Spinal cord (tissue), 10 donors: ENCODE measurements around the gene DLG2. TPM values are rescaled to one million over a fixed set of nuclear protein-coding genes. Genes with fewer than 3 reads are reported as not detected.
"Not testable (repeated sequence)": the region's sequence is repeated elsewhere in the genome, so short reads cannot be mapped to it uniquely, and the experiment has no call there.

Experiments used
- DNase-seq, 6 donors: peaks; one replicate each; pipeline versions ENCODE4 v3.0.0 to v3.0.0-alpha.2; 2013 to 2015; ENCODE audit warnings: low spot score in 6 of 6, low read depth in 4 of 6
- H3K27ac ChIP-seq: one replicate; pipeline ENCODE4 v1.5.1; 2013; ENCODE audit warnings: low read depth, low read length, control low read depth
- H3K27me3 ChIP-seq: one replicate; pipeline ENCODE4 v1.6.1; 2013; ENCODE audit warnings: low read length; ENCODE audit not compliant: control insufficient read depth, insufficient read depth
- H3K36me3 ChIP-seq: one replicate; pipeline ENCODE4 v1.6.1; 2013; ENCODE audit warnings: low read length; ENCODE audit not compliant: control insufficient read depth, insufficient read depth
- H3K4me1 ChIP-seq: one replicate; pipeline ENCODE4 v1.6.1; 2013; ENCODE audit warnings: low read length; ENCODE audit not compliant: control insufficient read depth, insufficient read depth
- H3K4me3 ChIP-seq: one replicate; pipeline ENCODE4 v1.5.1; 2013; ENCODE audit warnings: low read depth, low read length, control low read depth
- H3K9me3 ChIP-seq: one replicate; pipeline ENCODE4 v1.6.1; 2013; ENCODE audit warnings: low read length; ENCODE audit not compliant: control insufficient read depth, insufficient read depth
- WGBS: methylation state at CpG from one replicate; pipeline ENCODE4 v1.1.5; 2013; ENCODE audit warnings: missing lambda C conversion rate; ENCODE audit not compliant: insufficient coverage; 5-methylcytosine and 5-hydroxymethylcytosine counted together
- polyA plus RNA-seq, 2 donors: library from polyadenylated mRNA; unstranded; fragments of 120-200 nt; gene quantifications; one replicate each; pipeline ENCODE4 v1.2.1, GENCODE V29; 2013; ENCODE audit not compliant: insufficient read length in 2 of 2
- total RNA-seq, 2 donors: library from RNA; depleted of rRNA in 1 of 2; stranded (reverse); fragments of 120-200 nt in 1 of 2; fragments of >200 nt in 1 of 2; gene quantifications; one replicate each; pipeline versions ENCODE4 v1.2.3 to v1.2.4, GENCODE V29; 2013 to 2014
- donor health status: healthy.

Gene DLG2
- total and polyA plus RNA-seq, 4 donors, result 37.7 to 111 (median 49.0) TPM

- no peaks in the 10 kb centered on the region for H3K4me1 ChIP-seq
- peak in 4 of 6 donors; percentile 58 to 92 (median 81) for DNase-seq
- WGBS, result under 1% methylated on average over 71 of the region's 73 CpGs
- H3K9me3 ChIP-seq, result no peaks in the 10 kb centered on the region
- no peaks in the 10 kb centered on the region for H3K36me3 ChIP-seq
- no peaks in the 10 kb centered on the region for H3K27me3 ChIP-seq
- H3K27ac ChIP-seq, result peak overlapping the region; percentile 100
- peak overlapping the region; percentile 96 for H3K4me3 ChIP-seq
These were observed 36.8 kb upstream of the DLG2 start for GRCh38 chr11:85663753-85664614.

- 6% methylated on average over 4 of the region's 10 CpGs for WGBS
- Histone ChIP-seq H3K4me1 (no peaks in the 10 kb centered on the region), H3K27me3 (no peaks in the 10 kb centered on the region), H3K4me3 (peak overlapping the region; percentile 96), H3K9me3 (no peaks in the 10 kb centered on the region), H3K27ac (peak overlapping the region; percentile 100), H3K36me3 (no peaks in the 10 kb centered on the region)
- peak in 2 of 6 donors; percentile 38 to 41 for DNase-seq
These were observed 36.1 kb upstream of the DLG2 start for GRCh38 chr11:85663080-85663752.

- no CpG with 5 or more reads among the region's 4 CpGs for WGBS
- DNase-seq, result peak in 1 of 6 donors; percentile 7
- H3K4me3 ChIP-seq, result peak overlapping the region; percentile 96
- H3K9me3 ChIP-seq, result no peaks in the 10 kb centered on the region
- H3K36me3 ChIP-seq, result no peaks in the 10 kb centered on the region
- no peak overlapping the region for H3K27ac ChIP-seq
- no peaks in the 10 kb centered on the region for H3K4me1 ChIP-seq
- no peaks in the 10 kb centered on the region for H3K27me3 ChIP-seq
These were observed 35.0 kb upstream of the DLG2 start for GRCh38 chr11:85661972-85662664.

- no peaks in the 10 kb centered on the region for H3K4me1 ChIP-seq
- no peak overlapping the region for H3K27ac ChIP-seq
- no peak overlapping the region for H3K4me3 ChIP-seq
- H3K27me3 ChIP-seq, result no peaks in the 10 kb centered on the region
- WGBS, result no CpG with 5 or more reads among the region's 1 CpG
- no peak for DNase-seq
- no peaks in the 10 kb centered on the region for H3K36me3 ChIP-seq
- H3K9me3 ChIP-seq, result no peaks in the 10 kb centered on the region
These were observed 31.0 kb upstream of the DLG2 start for GRCh38 chr11:85658180-85658579.

GRCh38 chr11:85656777-85657176 lies 29.6 kb upstream of the DLG2 start:
- no peaks in the 10 kb centered on the region for H3K4me1 ChIP-seq
- H3K9me3 ChIP-seq, result no peaks in the 10 kb centered on the region
- DNase-seq, result no peak
- no peak overlapping the region for H3K27ac ChIP-seq
- no CpG with 5 or more reads among the region's 1 CpG for WGBS
- H3K36me3 ChIP-seq, result no peaks in the 10 kb centered on the region
- no peak overlapping the region for H3K4me3 ChIP-seq
- no peaks in the 10 kb centered on the region for H3K27me3 ChIP-seq

- H3K4me3 ChIP-seq, H3K27me3 ChIP-seq, H3K4me1 ChIP-seq, H3K9me3 ChIP-seq, H3K27ac ChIP-seq, DNase-seq, H3K36me3 ChIP-seq: not testable (repeated sequence)
- WGBS, result no CpG with 5 or more reads among the region's 4 CpGs
These were observed 27.2 kb upstream of the DLG2 start for GRCh38 chr11:85654343-85654742.

GRCh38 chr11:85652786-85653447 lies 25.8 kb upstream of the DLG2 start:
- H3K36me3 ChIP-seq, result no peaks in the 10 kb centered on the region
- WGBS, result 75% methylated on average over 1 of the region's 3 CpGs

GRCh38 chr11:85651118-85651517 lies 24.0 kb upstream of the DLG2 start:
- Histone ChIP-seq H3K36me3 (no peaks in the 10 kb centered on the region), H3K27me3 (no peaks in the 10 kb centered on the region), H3K4me1 (peaks cover 8% of the 10 kb centered on the region), H3K9me3 (no peaks in the 10 kb centered on the region), H3K27ac (no peak overlapping the region), H3K4me3 (no peak overlapping the region)
- 80% methylated on average over 1 of the region's 1 CpG for WGBS
- no peak for DNase-seq

More at GRCh38 chr11:85652786-85653447, 25.8 kb upstream of the DLG2 start:
- H3K27me3 ChIP-seq, result no peaks in the 10 kb centered on the region
- H3K27ac ChIP-seq, result no peak overlapping the region
- no peaks in the 10 kb centered on the region for H3K9me3 ChIP-seq
- no peak overlapping the region for H3K4me3 ChIP-seq
- peaks cover 5% of the 10 kb centered on the region for H3K4me1 ChIP-seq
- no peak for DNase-seq

GRCh38 chr11:85647604-85648299 lies 20.6 kb upstream of the DLG2 start, which contains the start of gene TMEM126A:
Gene TMEM126A, plus strand, starts transcription at chr11:85647967. Its CDS starts 2,289 bp downstream, at chr11:85650256.
- H3K4me3 ChIP-seq, result peak within 1 kb of the TSS; percentile 95
- H3K4me1 ChIP-seq, result peaks cover 8% of the 10 kb centered on the region
- H3K36me3 ChIP-seq, result no peaks in the 10 kb centered on the region
- peak; percentile 72 to 96 (median 87) for DNase-seq
- WGBS, result 0% methylated on average over 30 of the region's 33 CpGs
- no peaks in the 10 kb centered on the region for H3K9me3 ChIP-seq
- peak within 1 kb of the TSS; percentile 77 for H3K27ac ChIP-seq
- H3K27me3 ChIP-seq, result peaks cover 4% of the 10 kb centered on the region
